ENCODE data around the gene ZNF540.
"Not testable (repeated sequence)": the region's sequence is repeated elsewhere in the genome, so short reads cannot be mapped to it uniquely, and the experiment has no call there.

Gene ZNF540

DNA sequence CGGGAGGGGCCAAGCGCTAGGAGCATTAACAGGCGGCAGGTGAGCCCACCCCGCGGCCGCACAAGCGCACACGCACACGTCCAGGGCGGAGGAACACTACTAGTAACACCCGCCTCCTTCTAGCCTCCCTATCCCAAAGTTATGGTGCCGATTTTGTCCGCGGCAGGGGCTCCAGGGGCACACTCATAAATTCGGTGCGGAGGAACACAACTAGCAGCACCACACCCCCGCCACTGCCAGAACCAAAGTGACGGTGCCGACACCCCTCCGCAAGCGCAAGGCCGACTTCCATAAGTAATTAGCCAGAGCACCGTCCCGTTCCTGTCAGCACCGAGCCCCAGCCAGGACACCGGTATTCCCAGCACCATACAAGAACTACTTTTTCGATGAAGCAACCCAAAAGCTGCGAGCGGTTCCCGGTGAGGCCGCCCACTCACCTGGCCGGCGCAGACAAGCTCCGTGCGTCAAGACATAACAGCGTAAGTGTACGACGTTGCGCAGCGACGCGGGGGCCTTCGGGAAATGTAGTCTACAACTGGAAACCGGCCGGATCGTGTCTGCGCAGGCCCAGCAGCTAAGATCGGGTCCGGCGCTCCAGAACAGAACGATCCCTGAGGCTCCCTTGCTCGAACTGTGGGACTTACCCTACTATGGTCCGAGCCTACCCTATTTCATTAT lies at the start of gene ZNF540, which contains the start of gene ZNF571:
Gene ZNF540 (plus strand): TSS at position 573 of the 678 bp plus-strand sequence. CDS start 3,572 bp downstream, outside the sequence.
Gene ZNF571 (minus strand): TSS at position 489 of the 678 bp plus-strand sequence. CDS start 8,116 bp downstream, outside the sequence.
- peak; percentile 82 for DNase-seq

GRCh38 chr19:37551129-37551993 lies 43.3 kb upstream of the ZNF540 start:
- DNase-seq: no peak

DNA sequence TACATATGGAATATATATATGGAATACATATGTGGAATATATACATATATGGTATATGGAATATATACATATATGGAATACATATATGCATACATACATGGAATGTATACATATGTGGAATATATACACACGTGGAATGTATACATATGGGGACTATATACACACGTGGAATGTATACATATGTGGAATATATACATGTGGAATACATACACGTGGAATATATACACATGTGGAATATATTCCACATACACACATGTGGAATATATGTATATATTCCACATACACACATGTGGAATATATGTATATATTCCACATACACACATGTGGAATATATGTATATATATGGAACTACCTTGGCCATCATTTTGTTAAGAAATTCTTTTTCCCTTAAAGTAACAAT lies 31.2 kb upstream of the ZNF540 start:
- no peak for DNase-seq

DNA sequence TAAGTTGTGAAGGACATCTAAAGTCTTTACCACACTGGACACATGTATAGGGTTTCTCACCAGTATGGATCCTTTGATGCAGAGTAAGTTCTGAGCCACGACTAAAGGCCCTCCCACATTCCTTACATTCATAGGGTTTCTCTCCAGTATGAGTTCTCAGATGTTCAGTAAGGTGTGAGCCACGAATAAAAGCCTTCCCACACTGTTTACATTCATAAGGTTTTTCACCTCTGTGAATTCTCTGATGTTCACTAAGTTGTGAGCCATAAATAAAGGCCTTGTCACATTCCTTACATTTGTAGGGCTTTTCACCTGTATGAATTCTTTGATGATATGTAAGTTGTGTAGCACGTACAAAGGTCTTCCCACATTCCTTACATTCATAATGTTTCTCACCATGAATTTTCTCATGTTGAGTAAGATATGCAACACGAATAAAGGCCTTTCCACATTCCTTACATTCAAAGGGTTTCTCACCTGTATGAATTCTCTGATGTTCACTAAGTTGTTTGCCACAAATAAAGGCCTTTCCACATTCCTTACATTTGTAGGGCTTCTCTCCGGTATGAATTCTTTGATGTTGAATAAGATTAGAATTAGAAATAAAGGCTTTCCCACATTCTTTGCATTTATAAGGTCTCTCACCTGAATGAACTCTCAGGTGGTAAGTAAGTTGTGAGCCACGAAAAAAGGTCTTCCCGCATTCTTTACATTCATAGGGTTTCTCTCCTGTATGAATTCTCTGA lies 29.9 kb upstream of the ZNF540 start:
- DNase-seq: no peak

- no peak for DNase-seq
Measured at GRCh38 chr19:37565370-37565669, 29.4 kb upstream of the ZNF540 start.

- DNase-seq: no peak
Measured at GRCh38 chr19:37572203-37572602, 22.5 kb upstream of the ZNF540 start.

DNA sequence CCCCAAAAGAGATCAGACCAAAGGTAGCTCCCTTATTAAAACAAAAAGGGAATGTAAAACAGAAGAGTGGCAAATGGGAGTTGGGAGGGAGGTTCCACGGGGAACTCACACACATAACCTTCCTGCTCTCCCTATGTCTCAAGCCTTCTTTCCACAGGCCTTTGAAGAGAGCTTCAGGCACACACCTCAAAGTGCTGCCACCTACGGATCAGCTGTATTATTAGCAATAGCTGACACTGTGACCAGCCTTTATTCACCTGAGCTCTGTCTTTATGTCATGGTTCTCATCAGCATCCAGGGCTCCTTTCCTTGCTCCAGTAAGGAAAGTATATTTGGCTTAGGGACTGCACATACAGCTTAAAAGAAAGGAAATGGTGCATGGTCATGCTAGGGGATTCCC lies 11.3 kb upstream of the ZNF540 start:
- no peak for DNase-seq

DNA sequence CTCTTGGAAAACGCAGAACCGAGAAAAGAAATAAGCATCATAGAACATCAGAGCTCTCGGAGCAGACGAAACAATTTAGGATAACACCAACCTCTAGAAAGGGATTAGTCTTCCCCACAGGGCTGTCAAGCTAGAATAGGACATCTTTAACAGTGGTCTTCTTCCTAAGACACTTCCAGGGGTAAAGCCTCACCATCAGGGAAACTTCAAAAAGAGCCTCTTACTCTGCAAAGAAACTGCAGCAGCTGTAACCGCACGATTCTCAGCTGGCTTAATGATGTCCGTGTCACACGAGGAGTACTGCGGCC lies 726 bp upstream of the ZNF540 start:
- no peak for DNase-seq

DNA sequence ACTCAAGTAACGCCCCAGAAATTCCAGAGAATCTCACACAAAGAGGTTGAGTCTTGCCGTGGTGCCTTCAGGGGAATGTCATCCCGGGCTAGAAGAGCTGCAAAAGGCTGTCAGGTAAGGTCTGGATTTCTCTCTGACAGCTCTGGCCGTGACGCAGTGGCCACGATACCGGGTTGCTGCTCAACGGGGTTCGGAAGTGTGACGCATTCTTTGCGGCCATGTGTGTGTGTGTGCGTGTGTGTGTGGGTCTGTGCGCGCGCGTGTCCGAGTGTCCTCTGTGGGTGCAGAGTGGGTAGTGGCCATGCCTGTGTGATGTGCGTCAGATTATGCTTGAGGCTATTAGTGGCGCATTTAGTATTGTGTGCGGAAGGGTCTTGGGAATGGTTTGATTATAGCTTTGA lies 306 bp downstream of the ZNF540 start:
- no peak for DNase-seq

GRCh38 chr19:37635076-37636056 lies 40.7 kb downstream of the ZNF540 start:
- DNase-seq: no peak

GRCh38 chr19:37654118-37654517 lies 59.4 kb downstream of the ZNF540 start:
- no peak for DNase-seq

- DNase-seq: peak; percentile 3
Measured at GRCh38 chr19:37654629-37655300, 60.1 kb downstream of the ZNF540 start.

DNA sequence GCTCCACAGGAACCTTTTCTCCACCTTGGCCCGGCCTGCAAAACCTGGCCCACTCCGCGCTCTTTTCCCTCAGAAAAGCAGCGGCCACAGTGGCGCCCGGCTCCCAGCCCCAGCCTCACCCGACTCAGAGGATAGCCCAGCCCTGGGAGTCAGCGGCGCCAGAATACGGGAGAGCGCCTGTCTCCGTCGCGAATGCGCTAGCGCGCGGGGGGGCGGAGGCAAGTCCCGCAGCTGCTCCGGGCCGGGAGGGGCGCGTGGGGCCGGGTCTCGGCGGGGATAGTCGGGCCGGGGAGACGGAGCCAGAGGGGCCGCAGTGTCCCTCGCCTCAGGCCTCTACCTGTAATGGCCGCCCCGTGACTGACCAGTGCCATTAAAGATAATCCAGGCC lies 60.6 kb downstream of the ZNF540 start, which contains the start of gene ZFP30:
Gene ZFP30 (minus strand): TSS at position 165 of the 388 bp plus-strand sequence. CDS start 7,643 bp downstream, outside the sequence.
- DNase-seq: peak; percentile 89

GRCh38 chr19:37655689-37656371 lies 61.2 kb downstream of the ZNF540 start:
- peak; percentile 88 for DNase-seq

- DNase-seq: not testable (repeated sequence)
Measured at GRCh38 chr19:37657157-37657556, 62.5 kb downstream of the ZNF540 start.

All from NCI-H1436 (cell line).